Neural progenitor cell (in vitro differentiated cells): ENCODE results near the gene BAIAP2. TPM values are rescaled to one million over a fixed set of nuclear protein-coding genes. Genes with fewer than 3 reads are reported as not detected.

ENCODE experiments used
- DNase-seq: peaks from one replicate; pipeline ENCODE4 v3.0.0-alpha.2; 2016; ENCODE audit warnings: low spot score
- H2AFZ ChIP-seq: fragments of 200-600 bp; sonication (generic); replicated peaks from 2 replicates; pipeline ENCODE4 v1.6.1; 2016; ENCODE audit warnings: antibody characterized with exemption
- H3F3A ChIP-seq: fragments of 200-600 bp; sonication (generic); 2 replicates; pipeline ENCODE4 v1.6.1; 2016; ENCODE audit warnings: antibody characterized with exemption, low read depth
- H3K27ac ChIP-seq: fragments of 200-600 bp; sonication (generic); 2 replicates; pipeline ENCODE4 v1.5.1; 2016; ENCODE audit warnings: mild to moderate bottlenecking
- H3K27me3 ChIP-seq: fragments of 200-600 bp; sonication (generic); 2 replicates; pipeline ENCODE4 v1.6.1; 2016; ENCODE audit warnings: mild to moderate bottlenecking, moderate library complexity
- H3K36me3 ChIP-seq: fragments of 200-600 bp; sonication (generic); 2 replicates; pipeline ENCODE4 v1.5.1; 2016
- H3K4me1 ChIP-seq: fragments of 200-600 bp; sonication (generic); 2 replicates; pipeline ENCODE4 v1.6.1; 2016; ENCODE audit warnings: mixed run types
- H3K4me2 ChIP-seq: fragments of 200-600 bp; sonication (generic); 2 replicates; pipeline ENCODE4 v1.6.1; 2016
- H3K4me3 ChIP-seq: fragments of 200-600 bp; sonication (generic); 2 replicates; pipeline ENCODE4 v1.5.1; 2016
- H3K79me2 ChIP-seq: fragments of 200-600 bp; sonication (generic); 2 replicates; pipeline ENCODE4 v1.6.1; 2016; ENCODE audit warnings: low read depth
- H3K9ac ChIP-seq: fragments of 200-600 bp; sonication (generic); 2 replicates; pipeline ENCODE4 v1.6.1; 2016
- H3K9me3 ChIP-seq: fragments of 200-600 bp; sonication (generic); 2 replicates; pipeline ENCODE4 v1.5.1; 2016; ENCODE audit warnings: low read depth
- H4K20me1 ChIP-seq: fragments of 200-600 bp; sonication (generic); 2 replicates; pipeline ENCODE4 v1.6.1; 2016; ENCODE audit warnings: low read depth
- H3K27ac Mint-ChIP-seq: 3 replicates; pipeline ENCODE4 v1.8.0; 2021; ENCODE audit warnings: mixed read lengths
- H3K27me3 Mint-ChIP-seq: 2 replicates; pipeline ENCODE4 v1.8.0; 2022; ENCODE audit warnings: low read depth, mild to moderate bottlenecking, inconsistent platforms, moderate library complexity, mixed read lengths; ENCODE audit not compliant: insufficient read depth
- H3K36me3 Mint-ChIP-seq: 3 replicates; pipeline ENCODE4 v1.8.0; 2021; ENCODE audit warnings: mixed read lengths
- H3K4me1 Mint-ChIP-seq: 3 replicates; pipeline ENCODE4 v1.8.0; 2021; ENCODE audit warnings: mixed read lengths
- H3K4me3 Mint-ChIP-seq: 3 replicates; pipeline ENCODE4 v1.8.0; 2021; ENCODE audit warnings: mild to moderate bottlenecking, moderate library complexity, mixed read lengths
- H3K9me3 Mint-ChIP-seq: 3 replicates; pipeline ENCODE4 v1.8.0; 2020; ENCODE audit warnings: mixed read lengths
- EZH2 ChIP-seq: fragments of 200-600 bp; sonication (generic); IDR thresholded peaks from 2 replicates; pipeline ENCODE4 v1.6.1; 2017; ENCODE audit warnings: antibody characterized with exemption, mild to moderate bottlenecking, moderate library complexity
- EZH2phosphoT487 ChIP-seq: fragments of 200-600 bp; sonication (generic); IDR thresholded peaks from 2 replicates; pipeline ENCODE4 v1.6.1; 2017; ENCODE audit warnings: antibody characterized with exemption
- total RNA-seq: library from RNA; depleted of rRNA; stranded (reverse); fragments of >200 nt; gene quantifications from 2 replicates; pipeline ENCODE4 v1.2.3, GENCODE V29; 2015; ENCODE audit warnings: low replicate concordance
- TF ChIP-seq, protein P1 (sequence below): fragments of 200-600 bp; sonication (generic); IDR thresholded peaks from 2 replicates; pipeline ENCODE4 v1.5.1; 2017; ENCODE audit warnings: antibody characterized with exemption, mild to moderate bottlenecking

Gene BAIAP2
- total RNA-seq, 1 donor from 2014 or later, result 15.6 TPM

DNA sequence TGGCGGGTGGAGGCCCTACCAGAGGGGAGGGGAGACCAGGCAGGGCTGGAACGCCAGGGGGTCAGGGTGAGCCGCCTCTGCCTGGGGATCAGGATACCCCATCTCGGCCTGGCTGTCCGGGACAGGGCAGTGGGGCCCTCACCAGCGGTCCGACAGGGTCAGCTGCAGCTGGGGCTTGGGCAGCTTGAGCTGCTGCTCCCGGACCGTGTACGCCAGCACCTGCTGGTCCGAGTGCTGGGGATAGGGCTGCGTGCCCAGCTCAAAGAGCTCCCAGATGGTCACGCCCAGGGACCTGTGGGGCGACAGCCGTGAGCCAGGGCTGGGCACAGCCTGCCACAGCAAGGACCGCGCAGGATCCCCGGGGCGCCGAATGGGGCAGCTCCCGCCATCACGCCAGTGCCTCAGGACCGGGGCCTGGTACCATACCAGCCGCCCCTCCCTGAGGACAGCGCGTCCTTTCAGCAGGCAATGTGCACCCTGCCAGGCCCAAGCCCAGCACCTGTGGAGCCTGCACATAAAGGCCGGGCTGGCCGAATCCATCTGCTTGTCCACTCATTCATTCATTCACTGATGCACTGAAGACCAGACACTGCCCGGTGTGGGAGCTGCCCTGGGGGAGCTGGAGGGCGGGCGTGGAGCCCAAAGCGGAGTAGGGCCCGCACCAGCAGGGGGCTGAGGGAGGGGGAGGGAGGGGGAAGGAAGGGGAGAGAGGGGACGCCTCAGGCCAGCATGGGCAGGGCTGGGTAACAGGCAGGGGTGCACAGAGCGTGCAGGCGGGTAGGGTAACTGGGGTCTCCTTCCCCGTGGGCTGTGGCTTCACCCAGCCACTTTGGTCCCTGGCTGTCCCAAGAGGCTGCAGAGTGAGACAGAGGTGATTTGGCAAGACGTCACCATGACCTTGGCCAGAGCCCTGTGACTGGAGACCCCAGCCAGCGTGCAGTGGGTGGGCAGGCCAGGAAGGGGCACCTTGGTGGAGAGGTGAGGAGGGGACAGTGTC, 88.4 kb downstream of the BAIAP2 start:
- Histone ChIP-seq H3K36me3 (no peaks in the 10 kb centered on the region), H3K9ac (no peak overlapping the region), H3K27me3 (peaks cover 11% of the 10 kb centered on the region), H3K4me2 (no peak overlapping the region), H2AFZ (no peak overlapping the region), H3K4me1 (no peaks in the 10 kb centered on the region), H3K9me3 (no peaks in the 10 kb centered on the region), H3K27ac (no peak overlapping the region), H4K20me1 (peaks cover 4% of the 10 kb centered on the region), H3K4me3 (no peak overlapping the region), H3F3A (peaks cover 10% of the 10 kb centered on the region), H3K79me2 (no peaks in the 10 kb centered on the region)
- Mint-ChIP-seq H3K36me3 (no peaks in the 10 kb centered on the region), H3K27ac (no peak overlapping the region), H3K27me3 (peaks cover 2% of the 10 kb centered on the region), H3K4me3 (no peak overlapping the region), H3K9me3 (no peaks in the 10 kb centered on the region), H3K4me1 (peaks cover 2% of the 10 kb centered on the region)
- no peak for DNase-seq
- TF ChIP-seq, protein P1, sequence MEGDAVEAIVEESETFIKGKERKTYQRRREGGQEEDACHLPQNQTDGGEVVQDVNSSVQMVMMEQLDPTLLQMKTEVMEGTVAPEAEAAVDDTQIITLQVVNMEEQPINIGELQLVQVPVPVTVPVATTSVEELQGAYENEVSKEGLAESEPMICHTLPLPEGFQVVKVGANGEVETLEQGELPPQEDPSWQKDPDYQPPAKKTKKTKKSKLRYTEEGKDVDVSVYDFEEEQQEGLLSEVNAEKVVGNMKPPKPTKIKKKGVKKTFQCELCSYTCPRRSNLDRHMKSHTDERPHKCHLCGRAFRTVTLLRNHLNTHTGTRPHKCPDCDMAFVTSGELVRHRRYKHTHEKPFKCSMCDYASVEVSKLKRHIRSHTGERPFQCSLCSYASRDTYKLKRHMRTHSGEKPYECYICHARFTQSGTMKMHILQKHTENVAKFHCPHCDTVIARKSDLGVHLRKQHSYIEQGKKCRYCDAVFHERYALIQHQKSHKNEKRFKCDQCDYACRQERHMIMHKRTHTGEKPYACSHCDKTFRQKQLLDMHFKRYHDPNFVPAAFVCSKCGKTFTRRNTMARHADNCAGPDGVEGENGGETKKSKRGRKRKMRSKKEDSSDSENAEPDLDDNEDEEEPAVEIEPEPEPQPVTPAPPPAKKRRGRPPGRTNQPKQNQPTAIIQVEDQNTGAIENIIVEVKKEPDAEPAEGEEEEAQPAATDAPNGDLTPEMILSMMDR, result no peak
- TF ChIP-seq EZH2 (no peak), EZH2phosphoT487 (no peak)

DNA sequence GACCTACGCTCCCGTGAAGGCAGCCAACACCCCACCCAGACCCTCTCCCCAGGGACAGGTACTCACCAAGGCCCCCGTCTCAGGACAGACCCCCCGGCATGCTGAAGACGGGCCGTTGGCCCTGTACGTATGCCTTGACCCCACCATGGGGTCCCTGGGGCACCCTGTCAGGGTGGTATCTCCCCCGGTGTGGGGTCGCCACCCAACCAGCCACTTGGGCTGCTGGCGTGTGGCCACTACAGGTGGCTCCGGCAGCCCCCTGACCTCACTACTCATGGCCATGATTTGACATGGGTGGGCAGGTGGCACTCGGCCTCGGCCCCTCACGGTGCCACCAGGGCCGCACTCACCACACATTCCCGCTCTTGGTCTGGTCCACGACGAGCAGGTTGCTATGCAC, 89.4 kb downstream of the BAIAP2 start:
- H3K27ac Mint-ChIP-seq, result no peak overlapping the region
- Histone ChIP-seq H3F3A (peaks cover 10% of the 10 kb centered on the region), H3K27me3 (peaks cover under 1% of the 10 kb centered on the region), H3K9ac (no peak overlapping the region), H3K4me3 (no peak overlapping the region), H3K36me3 (no peaks in the 10 kb centered on the region), H4K20me1 (no peaks in the 10 kb centered on the region), H3K79me2 (no peaks in the 10 kb centered on the region), H2AFZ (no peak overlapping the region), H3K4me2 (no peak overlapping the region), H3K9me3 (no peaks in the 10 kb centered on the region), H3K27ac (no peak overlapping the region), H3K4me1 (peaks cover 1% of the 10 kb centered on the region)
- no peak for DNase-seq
- H3K4me3 Mint-ChIP-seq, result no peak overlapping the region
- TF ChIP-seq EZH2 (no peak), EZH2phosphoT487 (no peak)
- TF ChIP-seq, protein P1, result no peak
- H3K27me3 Mint-ChIP-seq, result no peaks in the 10 kb centered on the region
- no peaks in the 10 kb centered on the region for H3K36me3 Mint-ChIP-seq
- peaks cover 3% of the 10 kb centered on the region for H3K4me1 Mint-ChIP-seq
- no peaks in the 10 kb centered on the region for H3K9me3 Mint-ChIP-seq

DNA sequence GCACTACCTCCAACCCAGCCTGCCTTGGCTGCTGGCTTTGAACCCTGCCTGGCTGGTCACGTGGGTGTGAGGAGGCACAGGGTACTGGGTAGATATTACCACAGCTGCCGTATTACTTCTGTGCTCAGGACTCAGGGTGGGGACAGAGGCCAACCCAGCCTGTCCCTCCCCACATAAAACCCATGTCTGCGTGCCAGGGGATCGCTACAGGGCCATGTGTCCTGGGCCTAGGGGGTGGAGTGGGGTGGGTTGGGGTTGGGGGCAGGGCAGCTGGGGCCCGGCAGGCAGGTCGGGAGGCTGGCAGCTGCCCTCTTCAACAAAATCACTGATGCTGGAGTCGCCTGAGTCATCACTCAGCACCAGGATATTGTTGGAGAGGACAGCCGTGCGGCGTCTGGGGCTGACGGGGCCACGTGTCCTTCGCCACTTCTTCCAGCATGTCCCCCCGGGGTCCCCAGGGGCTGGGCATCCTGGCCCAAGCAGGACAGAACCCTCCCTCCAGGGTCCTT, 90.7 kb downstream of the BAIAP2 start:
- Histone ChIP-seq H3K9ac (no peak overlapping the region), H3K9me3 (no peaks in the 10 kb centered on the region), H4K20me1 (no peaks in the 10 kb centered on the region), H3K79me2 (no peaks in the 10 kb centered on the region), H3K27me3 (no peaks in the 10 kb centered on the region), H3F3A (peaks cover under 1% of the 10 kb centered on the region), H3K4me1 (peaks cover 14% of the 10 kb centered on the region), H3K4me2 (no peak overlapping the region), H3K27ac (no peak overlapping the region), H2AFZ (no peak overlapping the region), H3K4me3 (no peak overlapping the region), H3K36me3 (no peaks in the 10 kb centered on the region)
- no peak for TF ChIP-seq EZH2phosphoT487
- TF ChIP-seq, protein P1, result no peak
- no peak for TF ChIP-seq EZH2
- no peak overlapping the region for H3K4me3 Mint-ChIP-seq
- H3K4me1 Mint-ChIP-seq, result peaks cover 5% of the 10 kb centered on the region
- H3K27ac Mint-ChIP-seq, result no peak overlapping the region
- no peaks in the 10 kb centered on the region for H3K27me3 Mint-ChIP-seq
- H3K36me3 Mint-ChIP-seq, result no peaks in the 10 kb centered on the region
- no peak for DNase-seq
- no peaks in the 10 kb centered on the region for H3K9me3 Mint-ChIP-seq
